NB4 (cell line): ENCODE data around the gene BACH2.

Experiments
- DNase-seq: peaks from one replicate; pipeline ENCODE4 v3.0.0; 2010; ENCODE audit warnings: low read depth
- H3K4me3 ChIP-seq: one replicate; pipeline ENCODE4 v1.5.1; 2011; ENCODE audit warnings: mild to moderate bottlenecking, low read depth, low read length, moderate library complexity
- MYC ChIP-seq: IDR thresholded peaks from 2 replicates; pipeline ENCODE4 v1.6.1; 2011; ENCODE audit warnings: low read depth, low read length
- POLR2A ChIP-seq: IDR thresholded peaks from 2 replicates; pipeline ENCODE4 v1.6.1; 2011; ENCODE audit warnings: mild to moderate bottlenecking; ENCODE audit not compliant: insufficient read length; ENCODE audit errors: extremely low read depth
- TF ChIP-seq, protein P1 (sequence below): IDR thresholded peaks from 2 replicates; pipeline ENCODE4 v1.6.1; 2011; ENCODE audit warnings: low read depth, low read length
- TF ChIP-seq, protein P2 (sequence below): IDR thresholded peaks from one replicate; pipeline ENCODE4 v1.5.1; 2012; ENCODE audit warnings: low read depth, low read length

Gene BACH2

GRCh38 chr6:90294614-90294988 is 2.0 kb downstream of the BACH2 start:
- no peak overlapping the region for H3K4me3 ChIP-seq
- no peak for DNase-seq
- TF ChIP-seq, protein P1, sequence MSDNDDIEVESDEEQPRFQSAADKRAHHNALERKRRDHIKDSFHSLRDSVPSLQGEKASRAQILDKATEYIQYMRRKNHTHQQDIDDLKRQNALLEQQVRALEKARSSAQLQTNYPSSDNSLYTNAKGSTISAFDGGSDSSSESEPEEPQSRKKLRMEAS = no peak
- TF ChIP-seq MYC = no peak
- TF ChIP-seq, protein P2, sequence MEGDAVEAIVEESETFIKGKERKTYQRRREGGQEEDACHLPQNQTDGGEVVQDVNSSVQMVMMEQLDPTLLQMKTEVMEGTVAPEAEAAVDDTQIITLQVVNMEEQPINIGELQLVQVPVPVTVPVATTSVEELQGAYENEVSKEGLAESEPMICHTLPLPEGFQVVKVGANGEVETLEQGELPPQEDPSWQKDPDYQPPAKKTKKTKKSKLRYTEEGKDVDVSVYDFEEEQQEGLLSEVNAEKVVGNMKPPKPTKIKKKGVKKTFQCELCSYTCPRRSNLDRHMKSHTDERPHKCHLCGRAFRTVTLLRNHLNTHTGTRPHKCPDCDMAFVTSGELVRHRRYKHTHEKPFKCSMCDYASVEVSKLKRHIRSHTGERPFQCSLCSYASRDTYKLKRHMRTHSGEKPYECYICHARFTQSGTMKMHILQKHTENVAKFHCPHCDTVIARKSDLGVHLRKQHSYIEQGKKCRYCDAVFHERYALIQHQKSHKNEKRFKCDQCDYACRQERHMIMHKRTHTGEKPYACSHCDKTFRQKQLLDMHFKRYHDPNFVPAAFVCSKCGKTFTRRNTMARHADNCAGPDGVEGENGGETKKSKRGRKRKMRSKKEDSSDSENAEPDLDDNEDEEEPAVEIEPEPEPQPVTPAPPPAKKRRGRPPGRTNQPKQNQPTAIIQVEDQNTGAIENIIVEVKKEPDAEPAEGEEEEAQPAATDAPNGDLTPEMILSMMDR = no peak
- TF ChIP-seq POLR2A = no peak

- no peak overlapping the region for H3K4me3 ChIP-seq
- TF ChIP-seq, protein P2 = no peak
- TF ChIP-seq MYC = no peak
- no peak for TF ChIP-seq POLR2A
- TF ChIP-seq, protein P1 = no peak
- no peak for DNase-seq
These were observed 2.6 kb downstream of the BACH2 start for GRCh38 chr6:90294008-90294511.

DNA sequence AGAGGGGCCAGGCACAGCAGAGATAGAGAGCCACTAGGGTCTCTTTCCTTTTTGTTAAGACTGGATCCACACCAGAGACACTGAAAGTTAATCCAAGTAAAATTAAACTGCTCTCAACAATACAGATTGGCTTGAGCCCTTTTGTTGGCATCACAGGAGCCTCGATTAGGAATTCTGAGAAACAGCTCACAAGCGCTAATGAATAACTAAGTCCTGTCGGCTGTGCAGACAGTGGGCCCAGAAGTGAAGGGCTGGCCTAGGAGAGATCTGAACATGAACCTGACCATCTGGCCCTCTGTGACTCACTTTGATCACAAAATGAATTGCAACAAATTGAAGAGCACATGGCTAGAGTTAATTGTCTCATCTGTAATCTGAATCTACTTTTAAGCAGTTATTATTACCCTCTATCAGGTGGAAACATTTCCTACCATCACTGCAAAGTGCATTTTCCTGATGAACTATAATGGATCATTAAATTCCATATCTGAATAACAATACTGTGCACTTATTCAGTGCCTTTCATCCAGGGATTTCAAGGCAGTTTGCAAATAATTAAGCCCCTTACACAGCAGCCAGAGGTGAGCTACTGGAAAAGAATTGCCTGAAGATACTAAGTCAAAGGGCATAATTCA is 3.2 kb downstream of the BACH2 start:
- TF ChIP-seq, protein P1 = no peak
- TF ChIP-seq POLR2A (no peak), MYC (no peak)
- TF ChIP-seq, protein P2 = no peak
- H3K4me3 ChIP-seq = no peak overlapping the region
- no peak for DNase-seq

DNA sequence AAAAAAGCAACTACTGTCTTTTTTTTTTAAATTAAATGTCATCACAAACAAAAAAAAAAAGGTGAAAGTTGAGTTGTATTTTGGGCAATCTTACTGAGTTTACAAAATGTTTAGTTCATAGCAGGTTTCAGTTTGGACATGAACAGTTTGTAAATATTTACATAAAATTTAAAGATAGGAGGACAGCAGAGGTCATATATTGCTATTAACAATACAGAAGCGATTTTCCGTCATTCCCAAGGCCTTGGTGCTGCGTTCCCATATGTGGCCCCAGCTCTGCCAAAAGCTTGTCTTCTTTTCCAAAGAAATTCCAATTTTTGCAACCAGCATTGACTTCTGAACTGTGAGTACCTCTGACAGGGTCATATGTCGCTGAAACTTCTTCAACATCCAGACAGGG is 5.1 kb downstream of the BACH2 start:
- TF ChIP-seq MYC (no peak), POLR2A (no peak)
- TF ChIP-seq, protein P2 = no peak
- TF ChIP-seq, protein P1 = no peak
- DNase-seq = no peak
- H3K4me3 ChIP-seq = no peak overlapping the region

GRCh38 chr6:90290811-90291420 is 5.7 kb downstream of the BACH2 start:
- no peak for DNase-seq
- no peak for TF ChIP-seq POLR2A
- TF ChIP-seq MYC = no peak
- TF ChIP-seq, protein P2 = no peak
- TF ChIP-seq, protein P1 = no peak
- no peak overlapping the region for H3K4me3 ChIP-seq
